ENCODE data around the gene HDAC8. TPM values are rescaled to one million over a fixed set of nuclear protein-coding genes. Genes with fewer than 3 reads are reported as not detected.

HDAC8 gene
- polyA plus RNA-seq, 2 of the 4 experiments (the other 2 are of a cell fraction), result 28.7 to 38.3 TPM

DNA sequence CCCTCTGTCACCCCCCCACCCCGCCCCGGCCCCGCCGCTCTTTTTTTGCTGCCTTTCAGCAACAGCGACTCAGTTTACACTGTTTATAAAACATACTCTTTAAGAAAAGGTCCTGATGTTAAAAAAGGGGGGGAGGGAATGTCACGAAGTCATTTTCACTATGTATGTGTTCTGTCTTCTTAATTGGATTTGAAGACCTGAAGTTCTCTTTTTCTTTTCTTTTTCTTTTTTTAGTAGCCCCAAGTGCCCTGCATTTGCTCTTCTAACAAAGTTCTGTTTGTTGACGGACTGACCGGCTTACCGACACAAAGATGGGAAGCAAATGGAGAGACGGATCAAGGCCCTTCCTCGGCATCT is 264.5 kb downstream of the HDAC8 start:
- no peak for DNase-seq (ENCODE audit: low read depth in 1 of 2, low spot score in 1 of 2)
- TF ChIP-seq MAZ (IDR thresholded peaks at IDR 0.05; ENCODE audit: borderline replicate concordance, low read depth, low read length) (no peak), POLR2AphosphoS2 (conservative IDR thresholded peaks at IDR 0.05; ENCODE audit: low read length) (no peak), SMC3 (IDR thresholded peaks at IDR 0.05) (no peak), ZC3H11A (IDR thresholded peaks at IDR 0.05) (no peak), CBX8 (IDR thresholded peaks at IDR 0.05) (no peak)
- ChIA-PET POLR2A (interaction anchor here (3.3 kb wide), 1 partner anchor 31 kb away, joined by 24 read pairs; the partner anchor contains the start of gene RPS4X), CTCF (interaction anchor here (0.7 to 2.2 kb wide), 4 partner anchors 31 to 644 kb away, joined by 3 to 6 read pairs (median 4); partner anchors contain the start of gene RPS4X)
- peak overlapping the region; percentile 78 for H3K4me2 ChIP-seq
- H3K27ac ChIP-seq, result no peak overlapping the region
- FAIRE-seq, result no peak
- peaks cover 15% of the 10 kb centered on the region; the same call in 2 of the 3 replicates for H3K4me1 ChIP-seq
- no peaks in the 10 kb centered on the region for H3K9me3 ChIP-seq
- WGBS (ENCODE audit: missing lambda C conversion rate), result 59% methylated on average over 8 of the region's 11 CpGs
- no peak for ATAC-seq
- peak overlapping the region; percentile 34; the same call in 2 of the 3 replicates for H3K4me3 ChIP-seq

- Histone ChIP-seq H3K27ac (no peak overlapping the region), H3K4me3 (peak overlapping the region; percentile 63; the same call in 2 of the 3 replicates), H3K9me3 (no peaks in the 10 kb centered on the region), H3K4me1 (peaks cover 15% of the 10 kb centered on the region; the same call in 2 of the 3 replicates), H3K4me2 (peak overlapping the region; percentile 95)
- FAIRE-seq (no peak), ATAC-seq (no peak), DNase-seq (ENCODE audit: low read depth in 1 of 2, low spot score in 1 of 2) (no peak)
- CTCF ChIA-PET, result interaction anchor here (1.7 to 2.2 kb wide), 2 partner anchors 30 to 62 kb away, joined by 5 to 6 read pairs; partner anchors contain the start of gene RPS4X
- no peak for TF ChIP-seq HOXA7 (CRISPR knock-in tag; IDR thresholded peaks at IDR 0.05)
- TF ChIP-seq MYC (IDR thresholded peaks at IDR 0.05; ENCODE audit: borderline replicate concordance, low read length), result no peak
- TF ChIP-seq SMC3 (IDR thresholded peaks at IDR 0.05), result no peak
- TF ChIP-seq MAFK (IDR thresholded peaks at IDR 0.05; ENCODE audit: partially characterized antibody), result no peak
- no peak for TF ChIP-seq ZC3H11A (IDR thresholded peaks at IDR 0.05)
- TF ChIP-seq HOXB5 (CRISPR knock-in tag; IDR thresholded peaks at IDR 0.05), result no peak
- TF ChIP-seq ZFP36 (IDR thresholded peaks at IDR 0.05; ENCODE audit: borderline replicate concordance, partially characterized antibody), result no peak
- TF ChIP-seq HOXB13 (CRISPR knock-in tag; IDR thresholded peaks at IDR 0.05; ENCODE audit: low read depth), result no peak
- no peak for TF ChIP-seq RNF2 (IDR thresholded peaks at IDR 0.05; ENCODE audit: borderline replicate concordance, low read depth)
- POLR2A ChIA-PET, result interaction anchor here (3.3 kb wide), 1 partner anchor 31 kb away, joined by 24 read pairs; the partner anchor contains the start of gene RPS4X
- 86% methylated on average over 16 of the region's 17 CpGs for WGBS (ENCODE audit: missing lambda C conversion rate)
Measured at GRCh38 chrX:72307646-72308051, 265.0 kb downstream of the HDAC8 start.

DNA sequence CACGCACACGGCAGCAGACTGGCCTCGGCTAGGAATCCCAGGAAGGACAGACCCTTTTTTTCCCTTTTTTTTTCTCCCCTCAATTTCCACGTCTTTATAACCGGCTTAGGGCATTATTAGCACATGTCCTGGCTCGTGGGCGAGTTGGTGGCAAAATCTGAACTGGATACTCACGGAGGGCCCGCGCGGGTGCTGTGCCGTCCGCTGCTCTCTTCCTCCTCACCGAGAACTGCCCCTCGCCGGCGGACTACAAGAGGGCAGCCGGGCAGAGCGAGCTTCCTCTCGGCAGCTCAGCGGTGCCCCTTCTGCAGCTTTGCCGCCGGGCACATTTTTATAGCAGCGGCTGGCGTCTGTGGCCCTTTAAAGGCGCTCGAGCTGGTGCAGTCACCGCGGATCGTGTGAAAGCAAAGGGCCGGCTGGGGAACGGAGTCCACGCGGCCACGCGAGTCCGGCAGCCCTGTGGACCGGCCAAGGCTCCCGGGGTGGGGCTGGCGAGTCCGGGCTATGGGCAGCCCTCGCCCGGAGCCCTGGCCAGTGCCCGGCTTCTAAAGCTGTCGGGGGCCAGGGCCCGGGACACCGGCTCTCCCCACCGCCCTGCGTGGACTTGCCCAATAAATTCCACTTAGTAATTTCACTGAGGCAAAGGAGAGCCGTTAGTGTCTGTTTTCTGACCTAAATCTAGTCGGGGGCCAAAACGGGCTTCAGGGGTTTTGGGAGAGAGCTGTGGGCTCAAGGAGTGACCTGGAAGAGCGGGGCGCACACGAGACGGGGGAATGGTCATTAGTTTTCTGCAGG is 265.6 kb downstream of the HDAC8 start:
- ChIA-PET CTCF (interaction anchor here (1.2 to 2.2 kb wide), 3 partner anchors 30 to 61 kb away, joined by 5 to 6 read pairs (median 5); partner anchors contain the start of gene RPS4X), POLR2A (interaction anchor here (3.3 kb wide), 1 partner anchor 30 kb away, joined by 24 read pairs; the partner anchor contains the start of gene RPS4X)
- Histone ChIP-seq H3K4me2 (peak overlapping the region; percentile 95), H3K4me1 (peaks cover 15% of the 10 kb centered on the region; the same call in 2 of the 3 replicates), H3K27ac (peak overlapping the region; percentile 57 to 77), H3K9me3 (no peaks in the 10 kb centered on the region), H3K4me3 (peak overlapping the region; percentile 63)
- WGBS (ENCODE audit: missing lambda C conversion rate), result 11% methylated on average over 27 of the region's 56 CpGs
- DNase-seq (ENCODE audit: low read depth in 1 of 2, low spot score in 1 of 2) (peak; percentile 67 to 75), FAIRE-seq (peak; percentile 23), ATAC-seq (peak; percentile 71 to 83)
- TF ChIP-seq RFX5 (IDR thresholded peaks at IDR 0.05) (no peak), MYC (IDR thresholded peaks at IDR 0.05; ENCODE audit: borderline replicate concordance, low read length) (no peak), E2F6 (IDR thresholded peaks at IDR 0.05; ENCODE audit: borderline replicate concordance, low read depth) (peak; percentile 50), HOXA7 (CRISPR knock-in tag; IDR thresholded peaks at IDR 0.05) (no peak), MAX (IDR thresholded peaks at IDR 0.05) (peak; percentile 62), SREBF2 (IDR thresholded peaks at IDR 0.05) (no peak), RARB (CRISPR knock-in tag; IDR thresholded peaks at IDR 0.05) (no peak), ESRRA (IDR thresholded peaks at IDR 0.05; ENCODE audit: borderline replicate concordance, low read length) (no peak), ZNF302 (CRISPR knock-in tag; IDR thresholded peaks at IDR 0.05) (no peak)
- TF ChIP-seq, protein P1, sequence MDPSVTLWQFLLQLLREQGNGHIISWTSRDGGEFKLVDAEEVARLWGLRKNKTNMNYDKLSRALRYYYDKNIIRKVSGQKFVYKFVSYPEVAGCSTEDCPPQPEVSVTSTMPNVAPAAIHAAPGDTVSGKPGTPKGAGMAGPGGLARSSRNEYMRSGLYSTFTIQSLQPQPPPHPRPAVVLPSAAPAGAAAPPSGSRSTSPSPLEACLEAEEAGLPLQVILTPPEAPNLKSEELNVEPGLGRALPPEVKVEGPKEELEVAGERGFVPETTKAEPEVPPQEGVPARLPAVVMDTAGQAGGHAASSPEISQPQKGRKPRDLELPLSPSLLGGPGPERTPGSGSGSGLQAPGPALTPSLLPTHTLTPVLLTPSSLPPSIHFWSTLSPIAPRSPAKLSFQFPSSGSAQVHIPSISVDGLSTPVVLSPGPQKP (IDR thresholded peaks at IDR 0.05; ENCODE audit: low read depth, low read length), result no peak

Measured in A549 (cell line).